ENCODE data around the gene ANKRD27. TPM values are rescaled to one million over a fixed set of nuclear protein-coding genes. Genes with fewer than 3 reads are reported as not detected.

The ANKRD27 gene
- total RNA-seq, 1 experiment from 2014 or later = 48.1 TPM

DNA sequence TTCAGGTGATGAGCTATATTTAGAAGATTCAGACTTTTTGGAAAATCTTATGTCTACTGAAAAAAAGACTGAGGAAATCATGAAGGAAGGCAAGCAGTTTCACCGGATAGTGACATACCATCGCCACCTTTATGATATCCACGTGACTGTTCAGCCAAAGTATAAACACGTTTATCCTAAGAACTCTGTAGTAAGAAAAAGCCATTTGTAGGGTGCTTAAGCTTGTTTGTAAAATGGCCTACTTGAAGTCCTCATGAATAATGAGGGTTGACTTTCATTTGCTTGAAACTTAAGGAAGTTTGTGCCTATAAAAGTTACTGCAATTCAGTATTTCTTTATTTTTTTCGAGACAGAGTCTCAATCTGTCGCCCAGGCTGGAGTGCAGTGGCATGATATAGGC, 36.8 kb upstream of the ANKRD27 start (continued):
- TF ChIP-seq TCF7L2 (IDR thresholded peaks at IDR 0.05; ENCODE audit: borderline replicate concordance, extremely low read depth, insufficient read depth, insufficient read length) = no peak
- no peak for TF ChIP-seq POLR2AphosphoS5 (IDR thresholded peaks at IDR 0.05; ENCODE audit: low read depth, low read length)

DNA sequence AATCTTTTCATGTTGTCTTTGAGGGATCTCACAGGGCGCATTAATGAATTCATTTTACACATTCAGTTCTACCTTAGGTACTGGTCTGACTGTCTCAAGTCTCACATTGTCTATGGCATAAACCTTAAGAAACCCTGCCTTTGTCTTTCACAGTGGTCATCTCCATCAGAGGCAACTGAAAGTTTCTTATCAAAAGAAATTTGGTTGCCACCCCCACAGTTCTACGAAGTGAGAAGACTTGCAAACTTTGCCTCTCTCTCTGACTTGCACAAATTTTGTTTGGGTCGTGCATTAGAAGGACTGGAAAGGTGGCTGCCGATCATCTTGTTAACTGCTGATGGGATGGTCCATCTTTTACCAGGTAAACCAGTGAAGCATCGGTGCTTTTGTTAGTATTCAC, 34.1 kb upstream of the ANKRD27 start:
- no peak for ATAC-seq
- RAD21 ChIA-PET (ENCODE audit: low non-redundant PET in 1 of 2, low total read pairs in 2 of 2, uncharacterized antibody in 2 of 2, unreplicated experiment in 2 of 2) = no interaction called here
- Histone ChIP-seq H3K4me3 (replicated peaks in 1 of 2; ENCODE audit: low read depth in 1 of 2, low read length in 2 of 2) (no peak overlapping the region), H3K79me2 (ENCODE audit: insufficient read depth, low read length) (peaks cover 46% of the 10 kb centered on the region), H3K36me3 (ENCODE audit: control insufficient read depth in 1 of 2, insufficient read depth in 2 of 2, low read length in 2 of 2) (peaks cover 19 to 42% of the 10 kb centered on the region in 2 experiments), H3K9ac (ENCODE audit: low read length) (no peak overlapping the region), H3K27ac (ENCODE audit: low read depth, low read length) (no peak overlapping the region), H2AFZ (ENCODE audit: low read depth, low read length, poor library complexity, severe bottlenecking) (no peak overlapping the region), H3K9me2 (ENCODE audit: insufficient read depth) (no peaks in the 10 kb centered on the region), H3K4me1 (ENCODE audit: control insufficient read depth in 1 of 2, insufficient read depth in 2 of 2, low read length in 2 of 2) (no peaks in the 10 kb centered on the region), H4K20me1 (ENCODE audit: insufficient read depth) (no peaks in the 10 kb centered on the region), H3K4me2 (ENCODE audit: low read length) (no peak overlapping the region), H3K27me3 (ENCODE audit: insufficient read depth, low read length) (no peaks in the 10 kb centered on the region), H3K9me3 (ENCODE audit: control insufficient read depth in 1 of 2, insufficient read depth in 1 of 2, low read depth in 1 of 2, low read length in 2 of 2) (peaks cover 2 to 4% of the 10 kb centered on the region in 2 experiments; a peak in 3 of 4 replicates)
- BruUV-seq (replicated peaks) = no TSS peak
- POLR2A ChIA-PET = no interaction called here
- TF ChIP-seq, protein P1, sequence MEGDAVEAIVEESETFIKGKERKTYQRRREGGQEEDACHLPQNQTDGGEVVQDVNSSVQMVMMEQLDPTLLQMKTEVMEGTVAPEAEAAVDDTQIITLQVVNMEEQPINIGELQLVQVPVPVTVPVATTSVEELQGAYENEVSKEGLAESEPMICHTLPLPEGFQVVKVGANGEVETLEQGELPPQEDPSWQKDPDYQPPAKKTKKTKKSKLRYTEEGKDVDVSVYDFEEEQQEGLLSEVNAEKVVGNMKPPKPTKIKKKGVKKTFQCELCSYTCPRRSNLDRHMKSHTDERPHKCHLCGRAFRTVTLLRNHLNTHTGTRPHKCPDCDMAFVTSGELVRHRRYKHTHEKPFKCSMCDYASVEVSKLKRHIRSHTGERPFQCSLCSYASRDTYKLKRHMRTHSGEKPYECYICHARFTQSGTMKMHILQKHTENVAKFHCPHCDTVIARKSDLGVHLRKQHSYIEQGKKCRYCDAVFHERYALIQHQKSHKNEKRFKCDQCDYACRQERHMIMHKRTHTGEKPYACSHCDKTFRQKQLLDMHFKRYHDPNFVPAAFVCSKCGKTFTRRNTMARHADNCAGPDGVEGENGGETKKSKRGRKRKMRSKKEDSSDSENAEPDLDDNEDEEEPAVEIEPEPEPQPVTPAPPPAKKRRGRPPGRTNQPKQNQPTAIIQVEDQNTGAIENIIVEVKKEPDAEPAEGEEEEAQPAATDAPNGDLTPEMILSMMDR (IDR thresholded peaks at IDR 0.05 in 2 of 3, conservative IDR thresholded peaks at IDR 0.05 in 1 of 3; ENCODE audit: borderline replicate concordance in 1 of 3, insufficient read depth in 1 of 3, low read depth in 2 of 3, low read length in 2 of 3) = no peak
- TF ChIP-seq FOSL1 (IDR thresholded peaks at IDR 0.05; ENCODE audit: low read depth) = no peak
- TF ChIP-seq, protein P2, sequence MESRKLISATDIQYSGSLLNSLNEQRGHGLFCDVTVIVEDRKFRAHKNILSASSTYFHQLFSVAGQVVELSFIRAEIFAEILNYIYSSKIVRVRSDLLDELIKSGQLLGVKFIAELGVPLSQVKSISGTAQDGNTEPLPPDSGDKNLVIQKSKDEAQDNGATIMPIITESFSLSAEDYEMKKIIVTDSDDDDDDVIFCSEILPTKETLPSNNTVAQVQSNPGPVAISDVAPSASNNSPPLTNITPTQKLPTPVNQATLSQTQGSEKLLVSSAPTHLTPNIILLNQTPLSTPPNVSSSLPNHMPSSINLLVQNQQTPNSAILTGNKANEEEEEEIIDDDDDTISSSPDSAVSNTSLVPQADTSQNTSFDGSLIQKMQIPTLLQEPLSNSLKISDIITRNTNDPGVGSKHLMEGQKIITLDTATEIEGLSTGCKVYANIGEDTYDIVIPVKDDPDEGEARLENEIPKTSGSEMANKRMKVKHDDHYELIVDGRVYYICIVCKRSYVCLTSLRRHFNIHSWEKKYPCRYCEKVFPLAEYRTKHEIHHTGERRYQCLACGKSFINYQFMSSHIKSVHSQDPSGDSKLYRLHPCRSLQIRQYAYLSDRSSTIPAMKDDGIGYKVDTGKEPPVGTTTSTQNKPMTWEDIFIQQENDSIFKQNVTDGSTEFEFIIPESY (IDR thresholded peaks at IDR 0.05; ENCODE audit: extremely low read depth, insufficient replicate concordance, low read length) = no peak
- TF ChIP-seq YY1 (IDR thresholded peaks at IDR 0.05; ENCODE audit: extremely low read depth, insufficient replicate concordance, low read depth, low read length) = no peak
- TF ChIP-seq CEBPB (IDR thresholded peaks at IDR 0.05; ENCODE audit: low read depth) = no peak
- TF ChIP-seq, protein P3, sequence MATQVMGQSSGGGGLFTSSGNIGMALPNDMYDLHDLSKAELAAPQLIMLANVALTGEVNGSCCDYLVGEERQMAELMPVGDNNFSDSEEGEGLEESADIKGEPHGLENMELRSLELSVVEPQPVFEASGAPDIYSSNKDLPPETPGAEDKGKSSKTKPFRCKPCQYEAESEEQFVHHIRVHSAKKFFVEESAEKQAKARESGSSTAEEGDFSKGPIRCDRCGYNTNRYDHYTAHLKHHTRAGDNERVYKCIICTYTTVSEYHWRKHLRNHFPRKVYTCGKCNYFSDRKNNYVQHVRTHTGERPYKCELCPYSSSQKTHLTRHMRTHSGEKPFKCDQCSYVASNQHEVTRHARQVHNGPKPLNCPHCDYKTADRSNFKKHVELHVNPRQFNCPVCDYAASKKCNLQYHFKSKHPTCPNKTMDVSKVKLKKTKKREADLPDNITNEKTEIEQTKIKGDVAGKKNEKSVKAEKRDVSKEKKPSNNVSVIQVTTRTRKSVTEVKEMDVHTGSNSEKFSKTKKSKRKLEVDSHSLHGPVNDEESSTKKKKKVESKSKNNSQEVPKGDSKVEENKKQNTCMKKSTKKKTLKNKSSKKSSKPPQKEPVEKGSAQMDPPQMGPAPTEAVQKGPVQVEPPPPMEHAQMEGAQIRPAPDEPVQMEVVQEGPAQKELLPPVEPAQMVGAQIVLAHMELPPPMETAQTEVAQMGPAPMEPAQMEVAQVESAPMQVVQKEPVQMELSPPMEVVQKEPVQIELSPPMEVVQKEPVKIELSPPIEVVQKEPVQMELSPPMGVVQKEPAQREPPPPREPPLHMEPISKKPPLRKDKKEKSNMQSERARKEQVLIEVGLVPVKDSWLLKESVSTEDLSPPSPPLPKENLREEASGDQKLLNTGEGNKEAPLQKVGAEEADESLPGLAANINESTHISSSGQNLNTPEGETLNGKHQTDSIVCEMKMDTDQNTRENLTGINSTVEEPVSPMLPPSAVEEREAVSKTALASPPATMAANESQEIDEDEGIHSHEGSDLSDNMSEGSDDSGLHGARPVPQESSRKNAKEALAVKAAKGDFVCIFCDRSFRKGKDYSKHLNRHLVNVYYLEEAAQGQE (IDR thresholded peaks at IDR 0.05; ENCODE audit: low read depth) = no peak
- TF ChIP-seq RAD21 (IDR thresholded peaks at IDR 0.05; ENCODE audit: low read depth) = no peak
- TF ChIP-seq ELF1 (IDR thresholded peaks at IDR 0.05; ENCODE audit: borderline replicate concordance, low read depth) = no peak
- TF ChIP-seq, protein P4, sequence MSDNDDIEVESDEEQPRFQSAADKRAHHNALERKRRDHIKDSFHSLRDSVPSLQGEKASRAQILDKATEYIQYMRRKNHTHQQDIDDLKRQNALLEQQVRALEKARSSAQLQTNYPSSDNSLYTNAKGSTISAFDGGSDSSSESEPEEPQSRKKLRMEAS (IDR thresholded peaks at IDR 0.05) = no peak
- no peak for TF ChIP-seq EGR1 (IDR thresholded peaks at IDR 0.05; ENCODE audit: low read depth)
- TF ChIP-seq POLR2AphosphoS5 (IDR thresholded peaks at IDR 0.05; ENCODE audit: low read depth, low read length) = no peak
- TF ChIP-seq EZH2 (IDR thresholded peaks at IDR 0.05) = no peak
- DNase-seq (ENCODE audit: low read depth, low spot score) = no peak
- intact Hi-C loops (cut with micrococcal nuclease) = no loop called here
- CTCF ChIA-PET = no interaction called here
